Parathyroid adenoma (tissue), 2 donors: ENCODE results near the gene DENND5B.
"Not testable (repeated sequence)": the region's sequence is repeated elsewhere in the genome, so short reads cannot be mapped to it uniquely, and the experiment has no call there.

Experiments
- H2AFZ ChIP-seq: fragments of 300-600 bp; sonication (generic); one replicate; pipeline ENCODE4 v1.7.0; 2017; ENCODE audit warnings: antibody characterized with exemption, mild to moderate bottlenecking
- H3K27ac ChIP-seq: fragments of 300-600 bp; sonication (generic); one replicate; pipeline ENCODE4 v1.7.0; 2017
- H3K27me3 ChIP-seq: fragments of 300-600 bp; sonication (generic); one replicate; pipeline ENCODE4 v1.7.0; 2017; ENCODE audit warnings: low read length; ENCODE audit not compliant: control insufficient read depth, insufficient read depth
- H3K36me3 ChIP-seq: fragments of 300-600 bp; sonication (generic); one replicate; pipeline ENCODE4 v1.7.0; 2017; ENCODE audit warnings: low read length; ENCODE audit not compliant: control insufficient read depth, insufficient read depth
- H3K4me1 ChIP-seq: fragments of 300-600 bp; sonication (generic); one replicate; pipeline ENCODE4 v1.7.0; 2017; ENCODE audit warnings: control low read depth
- H3K4me2 ChIP-seq: fragments of 300-600 bp; sonication (generic); one replicate; pipeline ENCODE4 v1.7.0; 2017; ENCODE audit warnings: low read length
- H3K4me3 ChIP-seq: fragments of 300-600 bp; sonication (generic); one replicate; pipeline ENCODE4 v1.7.0; 2017; ENCODE audit warnings: low read depth, low read length
- H3K79me2 ChIP-seq: fragments of 300-600 bp; sonication (generic); one replicate; pipeline ENCODE4 v1.7.0; 2017; ENCODE audit warnings: control low read depth
- H3K9ac ChIP-seq: fragments of 300-600 bp; sonication (generic); one replicate; pipeline ENCODE4 v1.7.0; 2017; ENCODE audit warnings: mild to moderate bottlenecking
- H3K9me3 ChIP-seq: fragments of 300-600 bp; sonication (generic); one replicate; pipeline ENCODE4 v1.7.0; 2017; ENCODE audit warnings: low read length; ENCODE audit not compliant: control insufficient read depth
- TF ChIP-seq, protein P1 (sequence below): fragments of 300-600 bp; sonication (generic); IDR thresholded peaks from one replicate; pipeline ENCODE4 v1.7.0; 2017; ENCODE audit warnings: antibody characterized with exemption, mild to moderate bottlenecking
- donor health status: primary hyperparathyroidism.

Gene DENND5B

DNA sequence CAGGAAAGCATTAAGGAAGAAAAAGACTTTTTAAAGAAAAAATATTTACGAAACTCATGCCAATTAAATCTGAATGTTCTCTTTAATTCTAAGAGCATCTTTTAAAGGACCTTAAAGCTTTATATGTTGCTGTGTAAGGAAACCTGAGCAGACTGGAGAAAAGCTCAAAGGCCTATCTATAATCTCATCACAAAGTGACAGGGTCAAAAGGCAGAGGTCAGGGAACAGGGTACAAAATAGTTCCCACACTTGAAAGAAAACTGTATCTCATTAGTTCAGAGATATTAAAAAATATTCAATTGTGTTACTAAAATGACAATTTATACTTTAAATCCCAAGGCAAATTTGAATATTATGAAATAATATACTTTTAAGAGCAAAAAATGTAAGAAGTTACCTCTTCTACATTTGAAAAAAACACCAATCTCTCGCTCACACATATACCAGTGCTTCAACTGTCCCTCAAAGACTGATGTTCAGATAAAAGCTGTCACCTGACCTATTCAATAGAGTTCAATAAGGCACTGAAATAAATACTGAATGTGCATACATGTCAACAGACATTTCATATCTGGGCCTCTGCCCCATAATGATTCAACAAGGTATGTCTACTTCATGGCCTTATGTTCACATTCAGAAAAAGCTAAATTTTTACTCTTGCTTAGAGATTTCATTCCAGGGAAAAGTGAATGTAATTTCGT lies 17.9 kb downstream of the DENND5B start:
- no peaks in the 10 kb centered on the region for H3K27me3 ChIP-seq
- no peak overlapping the region for H3K9ac ChIP-seq
- H3K9me3 ChIP-seq = no peaks in the 10 kb centered on the region
- TF ChIP-seq, protein P1, sequence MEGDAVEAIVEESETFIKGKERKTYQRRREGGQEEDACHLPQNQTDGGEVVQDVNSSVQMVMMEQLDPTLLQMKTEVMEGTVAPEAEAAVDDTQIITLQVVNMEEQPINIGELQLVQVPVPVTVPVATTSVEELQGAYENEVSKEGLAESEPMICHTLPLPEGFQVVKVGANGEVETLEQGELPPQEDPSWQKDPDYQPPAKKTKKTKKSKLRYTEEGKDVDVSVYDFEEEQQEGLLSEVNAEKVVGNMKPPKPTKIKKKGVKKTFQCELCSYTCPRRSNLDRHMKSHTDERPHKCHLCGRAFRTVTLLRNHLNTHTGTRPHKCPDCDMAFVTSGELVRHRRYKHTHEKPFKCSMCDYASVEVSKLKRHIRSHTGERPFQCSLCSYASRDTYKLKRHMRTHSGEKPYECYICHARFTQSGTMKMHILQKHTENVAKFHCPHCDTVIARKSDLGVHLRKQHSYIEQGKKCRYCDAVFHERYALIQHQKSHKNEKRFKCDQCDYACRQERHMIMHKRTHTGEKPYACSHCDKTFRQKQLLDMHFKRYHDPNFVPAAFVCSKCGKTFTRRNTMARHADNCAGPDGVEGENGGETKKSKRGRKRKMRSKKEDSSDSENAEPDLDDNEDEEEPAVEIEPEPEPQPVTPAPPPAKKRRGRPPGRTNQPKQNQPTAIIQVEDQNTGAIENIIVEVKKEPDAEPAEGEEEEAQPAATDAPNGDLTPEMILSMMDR = no peak
- no peaks in the 10 kb centered on the region for H3K36me3 ChIP-seq
- H3K4me3 ChIP-seq = no peak overlapping the region
- H3K27ac ChIP-seq = no peak overlapping the region
- peaks cover 16% of the 10 kb centered on the region for H3K79me2 ChIP-seq
- no peak overlapping the region for H2AFZ ChIP-seq
- H3K4me2 ChIP-seq = no peak overlapping the region
- H3K4me1 ChIP-seq = no peaks in the 10 kb centered on the region

DNA sequence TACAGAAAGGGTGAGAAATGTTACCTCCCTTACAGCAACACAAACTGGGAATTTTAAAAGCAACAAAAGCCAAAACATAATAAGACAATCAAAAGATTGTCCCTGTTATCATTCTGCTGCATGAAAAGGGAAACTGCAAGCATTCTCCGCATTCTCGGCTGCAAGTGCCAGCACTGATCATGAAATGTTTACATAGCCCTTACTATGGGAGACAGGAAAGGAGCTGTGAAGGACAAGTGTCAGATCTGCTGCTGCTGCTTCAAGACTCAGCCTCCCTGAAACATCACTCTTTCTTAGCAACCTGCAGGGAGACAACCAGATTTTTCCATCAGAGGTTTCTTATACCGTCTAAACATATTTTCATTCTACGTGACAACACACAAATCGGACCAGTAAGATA lies 20.1 kb downstream of the DENND5B start:
- no peaks in the 10 kb centered on the region for H3K27me3 ChIP-seq
- TF ChIP-seq, protein P1 = no peak
- H3K4me2 ChIP-seq = peak overlapping the region; percentile 38
- H3K4me3 ChIP-seq = no peak overlapping the region
- no peak overlapping the region for H3K27ac ChIP-seq
- no peak overlapping the region for H3K9ac ChIP-seq
- H2AFZ ChIP-seq = no peak overlapping the region
- no peaks in the 10 kb centered on the region for H3K9me3 ChIP-seq
- H3K79me2 ChIP-seq = peaks cover 29% of the 10 kb centered on the region
- no peaks in the 10 kb centered on the region for H3K4me1 ChIP-seq
- H3K36me3 ChIP-seq = no peaks in the 10 kb centered on the region

DNA sequence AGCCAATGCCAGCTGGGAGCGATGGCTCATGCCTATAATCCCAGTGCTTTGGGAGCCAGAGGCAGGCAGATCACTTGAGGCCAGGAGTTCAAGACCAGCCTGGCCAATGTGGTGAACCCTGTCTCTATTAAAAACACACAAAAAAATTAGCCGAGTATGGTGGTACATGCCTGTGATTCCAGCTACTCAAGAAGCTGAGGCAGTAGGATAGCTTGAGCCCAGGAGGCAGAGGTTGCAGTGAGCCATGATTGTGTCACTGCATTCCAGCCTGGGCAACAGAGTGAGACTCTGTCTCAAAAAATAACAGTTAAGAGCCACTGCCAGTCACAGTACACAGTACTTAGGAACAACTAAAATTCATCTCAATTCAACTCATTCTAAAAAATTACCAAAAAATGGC lies 21.4 kb downstream of the DENND5B start:
- not testable (repeated sequence) for H2AFZ ChIP-seq, H3K36me3 ChIP-seq, H3K9ac ChIP-seq, H3K4me1 ChIP-seq, H3K9me3 ChIP-seq, H3K27me3 ChIP-seq, H3K27ac ChIP-seq, H3K4me2 ChIP-seq, H3K4me3 ChIP-seq
- H3K79me2 ChIP-seq = peaks cover 34% of the 10 kb centered on the region

DNA sequence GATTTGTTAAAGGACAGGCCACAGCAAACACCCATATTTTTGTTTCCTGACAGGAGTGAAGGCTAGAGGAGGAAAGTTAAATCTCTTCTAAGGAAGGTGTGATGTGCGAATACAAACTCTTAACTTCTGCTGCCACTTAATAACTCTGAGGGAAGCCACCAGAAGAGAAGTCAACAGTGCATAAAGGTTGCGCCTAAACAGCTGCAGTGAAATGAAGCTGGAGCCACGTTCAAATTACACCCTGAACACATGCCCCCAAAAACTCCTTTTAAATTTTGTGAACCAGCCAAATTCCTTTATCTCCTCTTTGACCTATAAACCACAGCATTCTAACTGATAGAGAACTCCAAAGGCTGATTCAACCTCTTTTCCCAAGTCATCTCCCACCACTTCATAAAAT lies 22.4 kb downstream of the DENND5B start:
- Histone ChIP-seq H3K27me3 (no peaks in the 10 kb centered on the region), H3K4me3 (no peak overlapping the region), H3K4me1 (no peaks in the 10 kb centered on the region), H2AFZ (no peak overlapping the region), H3K9ac (no peak overlapping the region), H3K4me2 (no peak overlapping the region), H3K79me2 (peaks cover 34% of the 10 kb centered on the region), H3K9me3 (no peaks in the 10 kb centered on the region), H3K36me3 (no peaks in the 10 kb centered on the region), H3K27ac (no peak overlapping the region)
- TF ChIP-seq, protein P1 = no peak

DNA sequence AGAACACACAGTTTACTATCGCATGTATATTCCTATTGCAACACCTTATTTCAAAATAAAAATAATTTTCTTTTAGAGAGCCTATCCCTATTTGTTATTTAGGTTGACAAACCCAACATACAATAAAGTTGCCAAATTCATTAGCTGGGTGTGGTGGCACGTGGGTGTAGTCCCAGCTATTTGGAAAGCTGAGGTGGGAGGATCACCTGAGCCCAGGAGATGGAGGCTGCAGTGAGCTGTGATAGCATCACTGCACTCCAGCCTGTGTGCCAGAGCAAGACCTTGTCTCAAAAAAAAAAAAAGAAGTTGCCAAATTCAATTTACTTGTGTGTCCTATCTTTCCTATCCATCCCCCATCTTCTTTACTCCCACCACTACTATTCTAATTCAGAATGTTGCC lies 23.9 kb downstream of the DENND5B start:
- Histone ChIP-seq H3K4me1 (no peaks in the 10 kb centered on the region), H3K27me3 (no peaks in the 10 kb centered on the region), H3K36me3 (no peaks in the 10 kb centered on the region), H3K27ac (no peak overlapping the region), H3K79me2 (peaks cover 36% of the 10 kb centered on the region), H2AFZ (no peak overlapping the region), H3K9me3 (no peaks in the 10 kb centered on the region), H3K4me2 (no peak overlapping the region), H3K4me3 (no peak overlapping the region), H3K9ac (no peak overlapping the region)
- TF ChIP-seq, protein P1 = no peak
